Measurements from ENCODE around the gene PADI2.

PADI2 gene

GRCh38 chr1:17112496-17113236 is 6.6 kb downstream of the PADI2 start:
- no peak for DNase-seq (ENCODE audit: low spot score)

- DNase-seq (ENCODE audit: low spot score), result no peak
Observed at GRCh38 chr1:17112076-17112475, 7.2 kb downstream of the PADI2 start.

- DNase-seq (ENCODE audit: low spot score), result no peak
Observed at GRCh38 chr1:17110555-17110926, 8.7 kb downstream of the PADI2 start.

- DNase-seq (ENCODE audit: low spot score), result no peak
Observed at GRCh38 chr1:17109892-17110554, 9.2 kb downstream of the PADI2 start.

- no peak for DNase-seq (ENCODE audit: low spot score)
Observed at GRCh38 chr1:17108786-17109185, 10.5 kb downstream of the PADI2 start.

GRCh38 chr1:17108360-17108759 is 10.9 kb downstream of the PADI2 start:
- DNase-seq (ENCODE audit: low spot score), result no peak

GRCh38 chr1:17104782-17105181 is 14.5 kb downstream of the PADI2 start:
- no peak for DNase-seq (ENCODE audit: low spot score)

GRCh38 chr1:17102232-17102631 is 17.0 kb downstream of the PADI2 start:
- DNase-seq (ENCODE audit: low spot score), result no peak

GRCh38 chr1:17101261-17101660 is 18.0 kb downstream of the PADI2 start:
- DNase-seq (ENCODE audit: low spot score), result no peak

- no peak for DNase-seq (ENCODE audit: low spot score)
Observed at GRCh38 chr1:17099616-17100340, 19.5 kb downstream of the PADI2 start.

- DNase-seq (ENCODE audit: low spot score), result no peak
Observed at GRCh38 chr1:17098446-17099317, 20.6 kb downstream of the PADI2 start.

- no peak for DNase-seq (ENCODE audit: low spot score)
Observed at GRCh38 chr1:17097787-17098186, 21.5 kb downstream of the PADI2 start.

- DNase-seq (ENCODE audit: low spot score), result no peak
Observed at GRCh38 chr1:17097147-17097546, 22.1 kb downstream of the PADI2 start.

GRCh38 chr1:17096584-17096983 is 22.7 kb downstream of the PADI2 start:
- no peak for DNase-seq (ENCODE audit: low spot score)

- DNase-seq (ENCODE audit: low spot score), result no peak
Observed at GRCh38 chr1:17095141-17095540, 24.1 kb downstream of the PADI2 start.

GRCh38 chr1:17094664-17095063 is 24.6 kb downstream of the PADI2 start:
- DNase-seq (ENCODE audit: low spot score), result no peak

GRCh38 chr1:17093822-17094393 is 25.3 kb downstream of the PADI2 start:
- DNase-seq (ENCODE audit: low spot score), result no peak

GRCh38 chr1:17091252-17091651 is 28.0 kb downstream of the PADI2 start:
- DNase-seq (ENCODE audit: low spot score), result no peak

GRCh38 chr1:17089506-17089905 is 29.7 kb downstream of the PADI2 start:
- no peak for DNase-seq (ENCODE audit: low spot score)

- DNase-seq (ENCODE audit: low spot score), result no peak
Observed at GRCh38 chr1:17086751-17087150, 32.5 kb downstream of the PADI2 start.

GRCh38 chr1:17084787-17085186 is 34.5 kb downstream of the PADI2 start:
- no peak for DNase-seq (ENCODE audit: low spot score)

GRCh38 chr1:17082761-17083160 is 36.5 kb downstream of the PADI2 start:
- DNase-seq (ENCODE audit: low spot score), result no peak

Measured in germinal center (tissue), 1 donor.